Measurements from ENCODE around the gene SGK1. TPM values are rescaled to one million over a fixed set of nuclear protein-coding genes. Genes with fewer than 3 reads are reported as not detected.

The SGK1 gene
- total and polyA plus RNA-seq, 10 of the 15 experiments (the other 5 are each of a cell fraction or from before 2014, with no cell fraction given): 0.62 to 5.1 (median 2.9) TPM

GRCh38 chr6:134171517-134171916 lies 146.4 kb downstream of the SGK1 start (continued):
- TF ChIP-seq ZBTB40 (IDR thresholded peaks at IDR 0.05; ENCODE audit: borderline replicate concordance): no peak

- CTCF ChIA-PET: interaction anchor here (1.1 to 2.1 kb wide), 4 partner anchors 469 to 770 kb away, joined by 4 to 12 read pairs (median 6); no protein-coding TSS in a partner anchor
- SMC1A ChIA-PET (ENCODE audit: uncharacterized antibody, unreplicated experiment): interaction anchor here (1.4 to 2.5 kb wide), 2 partner anchors 470 to 770 kb away, joined by 6 to 12 read pairs; no protein-coding TSS in a partner anchor
- H3K4me1 ChIP-seq (ENCODE audit: control insufficient read depth, insufficient read depth, low read length): peaks cover 2% of the 10 kb centered on the region; the same call in 1 of the 2 replicates
- H4K20me1 ChIP-seq (ENCODE audit: control insufficient read depth, insufficient read depth): no peaks in the 10 kb centered on the region
- 85% methylated on average over 10 of the region's 10 CpGs for WGBS (ENCODE audit: insufficient coverage, insufficient replicate concordance, low lambda C conversion rate, missing lambda C conversion rate)
- no peak for FAIRE-seq
- intact Hi-C loops (cut with micrococcal nuclease; ENCODE audit: unreplicated experiment) (loop anchor here (5.0 to 10.0 kb wide), 2 partner anchors 354 to 1271 kb away; no protein-coding TSS in a partner anchor), in situ Hi-C loops (cut with MboI) (loop anchor here (5.0 kb wide), 2 partner anchors 471 to 771 kb away; no protein-coding TSS in a partner anchor)
- no peak overlapping the region for H3K4me3 ChIP-seq
- POLR2A ChIA-PET: no interaction called here
- no peaks in the 10 kb centered on the region for H3K79me2 ChIP-seq (ENCODE audit: control insufficient read depth, insufficient read depth, low read length)
- no peaks in the 10 kb centered on the region; a peak in 1 of 4 replicates for H3K36me3 ChIP-seq (ENCODE audit: control insufficient read depth in 2 of 2, insufficient read depth in 2 of 2, low read length in 1 of 2)
- no peak for DNase-seq (ENCODE audit: low read depth, low spot score)
- H3K27ac ChIP-seq (ENCODE audit: control insufficient read depth, insufficient read depth): no peak overlapping the region
- no peak overlapping the region for H2AFZ ChIP-seq (ENCODE audit: control insufficient read depth, low read depth, low read length)
- RAD21 ChIA-PET (ENCODE audit: unreplicated experiment): interaction anchor here (1.5 to 1.7 kb wide), 2 partner anchors 652 to 770 kb away, joined by 3 to 6 read pairs; no protein-coding TSS in a partner anchor
- no peaks in the 10 kb centered on the region for H3K9me3 ChIP-seq (replicated peaks; ENCODE audit: control insufficient read depth, insufficient read depth, low read length)
- BruUV-seq (replicated peaks): no TSS peak
- ATAC-seq: no peak
- no peak overlapping the region for H3K9ac ChIP-seq (ENCODE audit: control insufficient read depth, insufficient read depth, low read length)
- H3K4me2 ChIP-seq (ENCODE audit: control insufficient read depth, insufficient read depth): no peak overlapping the region
- H3K27me3 ChIP-seq (replicated peaks in 1 of 2; ENCODE audit: control insufficient read depth in 2 of 2, insufficient read depth in 2 of 2, low read length in 1 of 2): peaks cover 0 to 1% of the 10 kb centered on the region in 2 experiments; a peak in 1 of 4 replicates
- TF ChIP-seq BHLHE40 (IDR thresholded peaks at IDR 0.05; ENCODE audit: borderline replicate concordance in 1 of 2, low read depth in 2 of 2, low read length in 1 of 2) (no peak), RAD21 (IDR thresholded peaks at IDR 0.05; ENCODE audit: insufficient read depth, low read depth, low read length) (no peak), GABPA (IDR thresholded peaks at IDR 0.05; ENCODE audit: low read depth) (no peak), MAX (IDR thresholded peaks at IDR 0.05; ENCODE audit: low read depth, low read length) (no peak), MEF2B (IDR thresholded peaks at IDR 0.05; ENCODE audit: partially characterized antibody, poor library complexity, severe bottlenecking) (no peak), REST (IDR thresholded peaks at IDR 0.05; ENCODE audit: low read depth, low read length) (no peak), SUZ12 (IDR thresholded peaks at IDR 0.05; ENCODE audit: unreplicated experiment) (no peak), SIN3A (IDR thresholded peaks at IDR 0.05; ENCODE audit: low read depth, low read length) (no peak), HDAC6 (IDR thresholded peaks at IDR 0.05; ENCODE audit: unreplicated experiment) (no peak)
Measured at GRCh38 chr6:134170844-134171243, 147.1 kb downstream of the SGK1 start.
